ENCODE data around the gene SLC25A13.

The SLC25A13 gene

DNA sequence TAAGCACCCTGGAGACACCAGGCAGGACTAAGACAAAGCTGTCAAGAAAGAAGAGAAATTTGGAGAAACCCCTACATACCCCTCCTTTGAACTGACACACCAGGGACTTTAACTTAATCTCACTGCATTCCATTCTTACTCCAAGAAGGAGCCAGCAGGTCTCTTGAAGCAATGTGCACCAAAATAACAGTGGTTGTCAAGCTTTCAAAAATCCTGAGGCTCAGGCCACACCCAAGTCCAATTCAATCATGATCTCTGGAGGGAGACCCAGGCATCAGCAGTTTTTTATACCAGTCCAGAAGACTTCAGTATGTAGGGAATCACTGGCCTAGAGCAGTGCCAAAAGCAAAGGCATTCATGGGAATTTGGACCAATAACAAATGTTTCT lies 6.8 kb downstream of the SLC25A13 start:
- no peak overlapping the region for H3K4me3 Mint-ChIP-seq
- ATAC-seq (replicated peaks): no peak
- H3K9me3 Mint-ChIP-seq: no peaks in the 10 kb centered on the region
- peaks cover 28 to 50% of the 10 kb centered on the region in 2 donors for H3K36me3 Mint-ChIP-seq
- H3K27me3 Mint-ChIP-seq: no peaks in the 10 kb centered on the region
- H3K27ac Mint-ChIP-seq: no peak overlapping the region
- peaks cover 27 to 57% of the 10 kb centered on the region in 2 donors for H3K4me1 Mint-ChIP-seq
- no peak for DNase-seq

DNA sequence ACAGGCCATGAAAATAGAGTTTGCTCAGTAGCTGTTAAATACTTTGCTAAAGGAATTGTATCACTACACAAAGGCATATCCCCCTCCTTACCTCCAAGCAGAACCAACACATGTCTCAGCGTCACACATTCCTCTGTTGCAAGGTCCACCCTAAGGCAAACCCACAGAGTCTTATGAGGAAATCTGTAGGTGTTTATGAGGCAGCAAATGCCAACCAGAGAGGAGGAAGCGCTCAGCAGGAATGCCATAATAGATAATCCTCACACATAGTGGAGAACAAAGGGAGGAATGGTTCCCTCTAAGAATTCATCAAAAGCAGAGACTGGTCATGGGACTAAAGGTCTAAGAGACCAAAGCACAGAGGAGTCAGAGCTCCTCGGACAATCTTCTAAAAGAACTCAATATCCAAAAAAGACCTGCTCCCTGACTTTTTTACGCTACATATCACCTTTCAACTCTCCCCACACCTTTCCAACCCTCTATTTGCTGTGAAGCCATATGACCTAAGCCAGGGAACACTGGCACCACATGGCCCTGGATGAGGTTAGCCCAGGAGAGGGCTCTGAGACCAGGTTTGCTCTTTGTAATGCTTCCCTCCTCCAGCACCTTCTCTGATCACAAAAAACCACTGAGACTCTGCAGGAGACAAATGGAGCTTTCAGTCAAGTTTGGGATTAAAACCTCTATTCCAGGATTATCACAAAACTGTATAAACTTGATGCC lies 7.3 kb downstream of the SLC25A13 start:
- Mint-ChIP-seq H3K4me1 (peaks cover 30 to 57% of the 10 kb centered on the region in 2 donors), H3K9me3 (no peaks in the 10 kb centered on the region), H3K27me3 (no peaks in the 10 kb centered on the region), H3K4me3 (no peak overlapping the region), H3K27ac (no peak overlapping the region), H3K36me3 (peaks cover 29 to 52% of the 10 kb centered on the region in 2 donors)
- ATAC-seq (replicated peaks) (no peak), DNase-seq (no peak)

DNA sequence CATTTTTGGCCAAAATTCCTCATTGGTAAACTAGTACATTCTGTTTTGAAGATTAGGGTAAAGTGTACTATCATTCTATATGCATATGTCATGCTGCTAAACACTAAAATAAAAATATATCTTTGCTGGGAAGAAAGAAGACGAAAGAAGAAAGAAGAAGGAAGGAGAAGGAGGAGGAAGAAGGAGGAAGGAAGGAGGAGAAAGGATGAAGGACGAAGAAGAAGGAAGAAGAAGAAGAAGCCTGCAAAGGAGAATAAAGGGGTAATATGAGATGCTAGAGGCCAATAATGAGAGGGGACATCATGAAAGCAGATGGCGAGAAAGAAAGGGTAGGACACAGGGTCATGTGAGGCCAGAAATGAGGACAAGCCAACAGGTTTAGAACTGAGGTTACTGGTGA lies 8.0 kb downstream of the SLC25A13 start:
- Mint-ChIP-seq H3K9me3 (no peaks in the 10 kb centered on the region), H3K4me1 (peaks cover 33 to 60% of the 10 kb centered on the region in 2 donors), H3K36me3 (peaks cover 29 to 52% of the 10 kb centered on the region in 2 donors), H3K27ac (no peak overlapping the region), H3K4me3 (no peak overlapping the region), H3K27me3 (no peaks in the 10 kb centered on the region)
- no peak for DNase-seq
- ATAC-seq (replicated peaks): no peak

DNA sequence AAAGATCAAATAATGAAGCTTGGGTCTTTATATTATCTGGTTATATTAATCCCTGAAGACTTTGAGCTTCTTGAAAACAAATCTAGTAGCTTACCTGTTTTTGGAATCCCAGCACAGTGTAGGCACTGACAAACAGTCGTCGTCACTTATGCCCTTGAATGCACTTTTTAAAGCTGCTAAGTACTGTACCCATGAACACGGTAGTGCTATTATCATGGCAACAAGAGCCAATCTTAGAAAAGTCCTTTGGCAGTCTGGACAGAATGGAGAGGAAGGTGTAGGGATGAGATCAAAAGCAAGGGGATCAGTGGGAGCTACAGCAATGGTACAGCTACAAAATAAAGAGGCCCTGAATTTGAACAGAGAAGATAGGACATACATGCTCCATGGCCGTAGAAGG lies 9.4 kb downstream of the SLC25A13 start:
- Mint-ChIP-seq H3K4me3 (no peak overlapping the region), H3K9me3 (no peaks in the 10 kb centered on the region), H3K27ac (no peak overlapping the region), H3K27me3 (no peaks in the 10 kb centered on the region), H3K4me1 (peaks cover 31 to 59% of the 10 kb centered on the region in 2 donors), H3K36me3 (peaks cover 24 to 54% of the 10 kb centered on the region in 2 donors)
- ATAC-seq (replicated peaks): no peak
- DNase-seq: no peak

DNA sequence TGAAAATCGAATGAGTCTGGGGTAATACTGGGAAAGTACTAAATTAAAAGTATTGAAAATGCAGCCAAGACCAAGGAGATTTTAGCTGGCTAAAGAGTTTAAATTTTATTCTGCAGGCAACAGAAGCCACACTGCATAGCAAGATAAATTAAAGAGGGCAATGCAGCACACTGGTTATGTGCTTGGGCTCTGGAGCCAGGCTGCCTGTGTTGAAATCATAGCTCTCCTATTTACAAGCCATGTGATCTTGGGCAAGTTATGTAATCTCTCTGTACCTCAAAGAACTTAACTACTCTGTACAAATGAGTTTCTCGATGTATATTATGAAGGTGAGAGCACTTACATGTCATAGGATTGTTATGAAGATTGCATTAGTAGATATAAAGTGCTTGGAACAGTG lies 9.9 kb downstream of the SLC25A13 start:
- no peak overlapping the region for H3K27ac Mint-ChIP-seq
- H3K4me3 Mint-ChIP-seq: no peak overlapping the region
- DNase-seq: no peak
- no peaks in the 10 kb centered on the region for H3K9me3 Mint-ChIP-seq
- ATAC-seq (replicated peaks): no peak
- peaks cover 29 to 59% of the 10 kb centered on the region in 2 donors for H3K4me1 Mint-ChIP-seq
- H3K36me3 Mint-ChIP-seq: peaks cover 24 to 55% of the 10 kb centered on the region in 2 donors
- H3K27me3 Mint-ChIP-seq: no peaks in the 10 kb centered on the region

DNA sequence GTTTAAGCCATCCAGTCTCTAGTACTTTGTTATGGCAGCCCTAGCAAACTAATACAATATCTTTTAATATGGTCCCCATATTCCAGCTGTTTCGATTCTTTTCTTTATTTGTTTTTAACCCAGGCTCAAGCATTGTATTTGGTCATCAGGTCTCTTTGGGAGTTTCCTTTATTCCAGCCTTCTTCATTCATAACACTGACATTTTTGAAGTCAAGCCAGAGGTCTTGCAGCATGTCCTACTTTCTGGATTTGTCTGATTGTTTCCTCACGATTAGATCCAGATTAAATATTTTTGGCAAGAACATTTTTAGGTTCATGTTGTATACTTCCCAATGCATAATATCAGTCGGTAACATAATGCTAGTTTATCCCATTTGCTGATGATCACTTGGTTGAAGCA lies 11.8 kb downstream of the SLC25A13 start:
- no peaks in the 10 kb centered on the region for H3K27me3 Mint-ChIP-seq
- H3K27ac Mint-ChIP-seq: no peak overlapping the region
- peaks cover 28 to 56% of the 10 kb centered on the region in 2 donors for H3K36me3 Mint-ChIP-seq
- ATAC-seq (replicated peaks): no peak
- no peak overlapping the region for H3K4me3 Mint-ChIP-seq
- no peaks in the 10 kb centered on the region for H3K9me3 Mint-ChIP-seq
- H3K4me1 Mint-ChIP-seq: peaks cover 34 to 71% of the 10 kb centered on the region in 2 donors
- no peak for DNase-seq

DNA sequence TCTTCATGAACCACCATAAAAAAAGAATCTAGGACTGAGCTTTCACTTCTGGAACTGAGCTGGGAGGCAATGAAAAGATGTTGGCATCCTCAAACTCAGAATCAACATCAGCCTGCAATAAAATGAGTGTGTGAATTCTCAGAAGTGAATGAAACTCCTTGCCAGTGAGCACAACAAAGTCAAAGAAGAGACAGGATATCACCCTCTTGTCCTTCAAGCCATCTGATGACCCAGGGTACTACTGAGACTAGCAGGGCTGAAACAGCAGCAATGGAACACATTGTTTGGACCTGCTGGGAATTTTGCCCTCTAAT lies 13.0 kb downstream of the SLC25A13 start:
- Mint-ChIP-seq H3K36me3 (peaks cover 22 to 47% of the 10 kb centered on the region in 2 donors), H3K9me3 (no peaks in the 10 kb centered on the region), H3K4me3 (no peak overlapping the region), H3K27ac (no peak overlapping the region), H3K27me3 (no peaks in the 10 kb centered on the region), H3K4me1 (peaks cover 34 to 68% of the 10 kb centered on the region in 2 donors)
- ATAC-seq (replicated peaks) (no peak), DNase-seq (no peak)

DNA sequence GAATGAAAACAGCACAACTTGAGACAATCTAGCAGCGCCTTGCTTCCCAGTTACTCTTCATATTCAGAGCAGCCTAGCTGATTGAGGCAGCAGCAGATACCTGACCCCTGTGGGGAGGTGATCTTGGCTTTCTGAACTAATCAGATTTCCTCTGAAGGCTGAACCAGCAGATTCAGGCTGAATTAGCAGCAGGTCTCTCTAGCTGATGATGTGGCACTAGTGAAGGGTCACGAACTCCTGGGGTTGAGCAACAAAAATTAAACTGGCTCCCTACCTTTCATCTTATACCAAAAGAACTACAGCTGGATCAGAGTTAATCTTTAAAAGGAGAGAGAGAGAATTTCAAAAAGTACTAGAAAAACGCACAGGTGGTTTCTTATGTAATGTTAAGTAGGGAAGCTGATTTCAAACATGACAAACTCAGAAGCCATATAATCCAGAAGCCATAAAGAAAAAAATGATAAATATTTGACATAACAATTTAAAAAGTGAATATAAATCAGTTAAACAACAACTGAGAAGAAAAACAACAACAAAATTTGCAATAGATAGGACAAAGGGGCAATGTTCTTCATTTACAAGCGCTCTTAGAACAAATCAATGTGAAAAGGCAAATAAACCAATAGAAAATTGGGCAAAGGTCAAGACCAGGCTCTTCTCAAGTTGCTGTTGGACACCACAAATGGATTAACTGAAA lies 13.5 kb downstream of the SLC25A13 start:
- Mint-ChIP-seq H3K36me3 (peaks cover 24 to 49% of the 10 kb centered on the region in 2 donors), H3K9me3 (no peaks in the 10 kb centered on the region), H3K27ac (peak overlapping the region; percentile 32), H3K27me3 (no peaks in the 10 kb centered on the region), H3K4me1 (peaks cover 37 to 71% of the 10 kb centered on the region in 2 donors), H3K4me3 (no peak overlapping the region)
- no peak for ATAC-seq (replicated peaks)
- DNase-seq: no peak

DNA sequence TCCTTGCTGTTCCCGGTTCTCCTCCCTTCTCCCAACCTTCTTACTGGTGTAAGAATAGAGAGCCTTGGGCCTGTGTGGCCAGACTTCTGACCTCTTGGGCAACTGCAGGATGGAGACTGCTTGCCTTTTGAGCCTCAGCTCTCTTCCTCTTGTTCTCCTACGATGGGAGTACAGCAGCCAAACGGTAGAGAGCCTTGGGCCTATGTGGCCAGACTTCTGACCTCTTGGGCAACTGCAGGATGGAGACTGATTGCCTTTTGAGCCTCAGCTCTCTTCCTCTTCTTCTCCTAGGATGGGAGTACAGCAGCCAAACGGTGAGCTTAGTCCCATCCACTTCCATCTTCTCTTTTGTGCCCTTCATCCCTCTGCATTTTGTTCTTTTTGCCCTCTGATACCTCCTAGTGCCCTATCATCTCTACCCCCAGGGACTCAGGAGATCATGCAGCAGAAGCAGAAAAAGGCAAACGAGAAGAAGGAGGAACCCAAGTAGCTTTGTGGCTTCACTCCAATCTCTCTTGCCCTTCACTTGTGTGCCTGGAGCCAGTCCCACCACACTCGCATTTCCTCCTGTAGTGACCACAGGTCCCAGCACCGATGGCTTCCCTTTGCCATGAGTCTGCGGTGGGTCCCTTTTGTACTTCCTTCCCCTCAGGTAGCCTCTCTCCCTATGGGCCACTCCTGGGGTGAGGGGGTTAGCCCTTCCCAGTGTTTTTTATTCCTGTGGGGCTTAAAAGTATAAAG lies 15.3 kb downstream of the SLC25A13 start:
- DNase-seq (no peak), ATAC-seq (replicated peaks) (peak; percentile 68 to 69)
- Mint-ChIP-seq H3K4me3 (no peak overlapping the region), H3K27ac (peak overlapping the region; percentile 60), H3K4me1 (peaks cover 41 to 73% of the 10 kb centered on the region in 2 donors), H3K9me3 (no peaks in the 10 kb centered on the region), H3K36me3 (peaks cover 20 to 43% of the 10 kb centered on the region in 2 donors), H3K27me3 (no peaks in the 10 kb centered on the region)

DNA sequence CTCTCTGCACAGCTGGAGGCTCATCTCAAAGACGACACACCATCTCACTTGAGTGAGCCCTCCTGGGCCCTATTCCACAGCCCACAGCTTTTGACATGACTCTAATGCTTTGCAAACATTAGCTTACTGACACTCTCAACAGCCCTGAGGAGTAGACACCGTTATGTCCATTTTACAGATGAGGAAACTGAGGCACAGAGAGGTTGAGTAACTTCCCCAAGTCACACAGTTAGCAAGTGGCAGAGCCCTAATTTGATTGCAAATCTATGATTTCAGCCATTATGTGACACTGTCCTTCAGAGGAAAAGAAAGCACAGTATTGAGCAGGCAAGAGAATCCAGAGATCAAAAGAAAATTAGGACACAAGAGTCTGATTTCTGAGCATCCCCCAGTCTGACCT lies 16.0 kb downstream of the SLC25A13 start:
- Mint-ChIP-seq H3K27me3 (no peaks in the 10 kb centered on the region), H3K4me1 (peaks cover 37 to 72% of the 10 kb centered on the region in 2 donors), H3K4me3 (no peak overlapping the region), H3K36me3 (peaks cover 20 to 39% of the 10 kb centered on the region in 2 donors), H3K27ac (no peak overlapping the region), H3K9me3 (no peaks in the 10 kb centered on the region)
- no peak for DNase-seq
- no peak for ATAC-seq (replicated peaks)

DNA sequence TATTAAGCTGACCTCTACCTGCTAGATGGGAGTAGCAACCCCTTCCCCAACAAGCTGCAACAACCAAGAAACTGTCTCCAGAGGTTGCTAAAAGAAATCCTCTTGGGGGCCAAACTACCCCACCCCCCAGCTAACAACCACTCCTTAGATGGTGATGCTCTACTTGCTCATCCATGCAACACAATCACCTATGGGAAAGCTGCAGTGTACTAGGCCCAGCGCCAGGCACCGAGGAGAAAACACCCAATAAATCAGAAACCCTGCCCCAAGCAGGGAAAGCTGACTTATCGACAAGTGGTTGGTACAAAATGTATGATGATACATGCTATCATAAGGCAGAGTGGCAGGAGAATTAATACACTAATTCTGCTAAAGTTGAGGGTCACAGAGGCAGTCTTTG lies 17.3 kb downstream of the SLC25A13 start:
- Mint-ChIP-seq H3K4me3 (no peak overlapping the region), H3K36me3 (peaks cover 15 to 34% of the 10 kb centered on the region in 2 donors), H3K9me3 (no peaks in the 10 kb centered on the region), H3K27ac (no peak overlapping the region), H3K4me1 (peaks cover 35 to 65% of the 10 kb centered on the region in 2 donors), H3K27me3 (no peaks in the 10 kb centered on the region)
- DNase-seq (no peak), ATAC-seq (replicated peaks) (no peak)

DNA sequence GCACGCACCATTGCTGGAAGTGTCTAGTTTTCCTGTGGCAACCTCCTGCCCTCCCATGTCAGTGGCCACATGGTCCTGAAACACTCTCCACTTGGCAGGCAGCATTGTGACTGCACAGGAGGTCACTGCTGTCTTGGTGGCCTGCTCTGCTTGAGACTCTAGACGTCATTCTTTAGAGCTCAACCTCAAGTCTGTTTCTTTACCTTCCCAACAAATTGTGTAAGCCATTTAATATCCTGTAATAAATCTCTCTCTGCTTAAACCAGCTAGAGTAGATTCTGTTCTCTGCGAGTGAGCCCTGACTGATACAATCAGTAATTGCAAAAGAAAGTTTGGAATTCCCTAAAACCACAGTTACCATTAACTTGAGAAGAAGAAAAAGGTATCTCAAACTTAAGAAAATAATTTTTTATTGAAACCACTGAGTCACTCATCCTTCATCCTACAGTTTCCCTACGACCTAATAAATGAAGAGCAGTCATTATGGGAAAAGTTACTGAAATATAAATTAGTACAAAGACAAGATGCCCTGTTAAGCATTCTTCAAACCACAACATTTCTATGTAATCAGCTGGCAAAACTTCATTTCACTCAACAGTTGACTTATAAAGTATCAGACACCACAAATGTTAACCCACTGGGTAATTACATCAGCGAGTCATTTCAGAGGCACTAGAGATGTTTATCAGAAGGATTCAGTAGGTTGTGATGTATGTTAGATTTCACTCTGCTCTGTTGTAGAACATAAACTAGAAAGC lies 18.0 kb downstream of the SLC25A13 start:
- Mint-ChIP-seq H3K4me1 (peaks cover 35 to 64% of the 10 kb centered on the region in 2 donors), H3K36me3 (peaks cover 15 to 34% of the 10 kb centered on the region in 2 donors), H3K4me3 (no peak overlapping the region), H3K27ac (no peak overlapping the region), H3K9me3 (no peaks in the 10 kb centered on the region), H3K27me3 (no peaks in the 10 kb centered on the region)
- no peak for DNase-seq
- peak; percentile 76 to 78 for ATAC-seq (replicated peaks)

DNA sequence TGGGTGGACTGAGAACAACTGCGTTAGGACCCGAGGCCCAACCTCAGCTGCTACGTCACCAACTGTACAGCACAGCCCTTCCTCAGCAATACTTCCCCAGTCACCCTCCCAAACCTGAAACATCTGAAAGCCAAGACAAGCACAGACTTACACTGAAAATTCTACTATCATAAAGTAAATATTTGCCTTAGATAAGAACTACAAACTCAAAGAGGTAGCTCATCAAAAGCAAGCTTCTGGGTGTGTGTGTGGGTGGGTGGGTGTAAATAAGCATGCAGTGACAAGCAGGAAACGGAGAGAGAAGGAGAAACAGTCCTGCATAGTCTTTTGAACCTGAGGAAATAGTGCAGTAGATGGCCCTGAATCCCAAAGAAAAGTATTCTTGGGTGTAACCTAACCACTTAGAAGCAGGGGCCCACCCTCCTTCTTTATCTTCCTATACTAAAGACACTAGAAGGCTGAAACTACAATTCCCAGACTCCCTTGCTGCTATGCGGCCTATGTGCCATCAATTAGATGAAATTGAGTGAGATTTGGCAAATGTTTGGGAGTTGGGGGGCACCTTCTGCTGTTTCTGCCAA lies 18.7 kb downstream of the SLC25A13 start:
- no peaks in the 10 kb centered on the region for H3K27me3 Mint-ChIP-seq
- peaks cover 33 to 63% of the 10 kb centered on the region in 2 donors for H3K4me1 Mint-ChIP-seq
- peaks cover 15 to 31% of the 10 kb centered on the region in 2 donors for H3K36me3 Mint-ChIP-seq
- H3K4me3 Mint-ChIP-seq: no peak overlapping the region
- ATAC-seq (replicated peaks) (no peak), DNase-seq (no peak)
- no peak overlapping the region for H3K27ac Mint-ChIP-seq
- H3K9me3 Mint-ChIP-seq: no peaks in the 10 kb centered on the region

DNA sequence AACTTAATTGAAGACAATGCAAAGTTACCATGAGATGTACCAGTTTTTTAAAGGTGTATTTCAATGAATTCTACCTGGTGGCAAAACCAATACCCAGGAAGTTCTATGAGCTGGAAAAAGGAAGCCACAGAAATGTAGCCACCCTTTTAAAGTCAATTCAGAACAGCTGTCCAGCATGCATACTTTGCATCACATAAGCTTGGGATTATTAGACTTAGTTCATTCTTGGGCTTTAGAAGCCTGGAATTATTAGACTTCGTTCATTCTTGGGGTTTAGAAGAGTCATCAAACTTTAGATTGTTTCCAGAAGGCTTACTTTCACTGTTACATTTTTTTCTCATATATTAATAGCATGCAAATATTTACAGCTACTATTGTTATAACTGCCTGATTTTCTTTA lies 20.9 kb downstream of the SLC25A13 start:
- DNase-seq (no peak), ATAC-seq (replicated peaks) (no peak)
- no peaks in the 10 kb centered on the region for H3K9me3 Mint-ChIP-seq
- no peaks in the 10 kb centered on the region for H3K27me3 Mint-ChIP-seq
- peaks cover 27 to 51% of the 10 kb centered on the region in 2 donors for H3K4me1 Mint-ChIP-seq
- peaks cover 11 to 18% of the 10 kb centered on the region in 2 donors for H3K36me3 Mint-ChIP-seq
- H3K4me3 Mint-ChIP-seq: no peak overlapping the region
- H3K27ac Mint-ChIP-seq: no peak overlapping the region
